CD4-positive, alpha-beta T cell treated with Interleukin-17A for 1 hour (primary cell): Measurements from ENCODE around the gene KCNIP4.

Experiments used
- DNase-seq: peaks from one replicate; pipeline ENCODE4 v3.0.0-alpha.2; 2020

KCNIP4 gene

DNA sequence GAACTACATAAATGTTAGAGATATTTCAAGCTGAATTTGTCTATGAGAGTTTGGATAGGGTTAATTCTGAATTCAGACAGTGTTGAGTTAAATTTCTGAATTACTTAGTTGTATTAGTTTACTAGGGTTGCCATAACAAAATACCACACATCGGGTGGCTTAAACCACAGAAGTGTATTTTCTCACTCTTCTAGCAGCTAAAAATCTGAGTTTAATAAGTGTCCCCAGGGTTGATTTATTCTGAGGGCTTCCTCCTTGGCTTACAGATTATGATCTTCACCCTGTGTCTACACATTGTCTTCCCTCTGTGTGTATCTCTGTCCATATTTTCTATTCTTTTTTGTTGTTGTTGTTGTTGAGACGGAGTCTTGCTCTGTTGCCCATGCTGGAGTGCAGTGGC, 929.8 kb downstream of the KCNIP4 start:
- no peak for DNase-seq

- no peak for DNase-seq
These were observed 935.1 kb downstream of the KCNIP4 start for GRCh38 chr4:21013501-21013900.

- no peak for DNase-seq
These were observed 935.7 kb downstream of the KCNIP4 start for GRCh38 chr4:21012851-21013331.

DNA sequence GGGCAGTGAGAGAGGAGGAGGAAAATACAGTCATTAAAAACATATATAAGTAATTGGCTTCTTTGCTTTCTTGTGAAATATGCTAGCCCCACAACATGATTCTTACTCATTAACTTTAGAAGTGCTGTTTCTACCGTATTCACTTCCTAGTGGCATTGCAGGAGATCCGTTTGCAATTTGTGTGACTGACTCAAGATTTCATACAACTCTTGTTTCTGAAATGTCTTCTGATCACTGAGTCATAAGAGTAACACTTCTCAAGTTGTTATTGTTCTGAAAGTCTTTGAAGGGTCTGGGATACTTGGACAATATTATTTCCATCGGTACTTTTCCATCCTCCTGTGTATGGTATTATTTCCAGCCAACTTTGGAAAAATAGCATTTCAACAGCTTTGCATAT, 937.5 kb downstream of the KCNIP4 start:
- no peak for DNase-seq

DNA sequence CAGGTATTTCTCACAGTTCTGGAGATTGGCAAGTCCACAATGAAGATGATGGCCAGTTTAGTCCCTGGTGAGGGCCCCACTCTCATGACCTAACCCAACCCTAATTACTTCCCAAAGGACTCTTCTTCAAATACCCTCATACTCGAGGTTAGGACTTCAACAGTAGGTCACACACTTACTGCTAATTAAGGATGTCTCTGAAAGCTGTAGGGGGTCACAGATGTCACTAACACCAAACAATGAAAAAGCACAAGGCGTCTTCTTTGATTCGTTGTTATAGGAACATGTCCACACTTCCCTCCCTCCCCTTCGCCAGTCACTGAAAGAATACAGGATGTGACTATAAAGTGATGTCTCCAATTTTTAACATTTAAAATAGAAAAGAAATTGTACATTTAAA, 938.6 kb downstream of the KCNIP4 start:
- no peak for DNase-seq

DNA sequence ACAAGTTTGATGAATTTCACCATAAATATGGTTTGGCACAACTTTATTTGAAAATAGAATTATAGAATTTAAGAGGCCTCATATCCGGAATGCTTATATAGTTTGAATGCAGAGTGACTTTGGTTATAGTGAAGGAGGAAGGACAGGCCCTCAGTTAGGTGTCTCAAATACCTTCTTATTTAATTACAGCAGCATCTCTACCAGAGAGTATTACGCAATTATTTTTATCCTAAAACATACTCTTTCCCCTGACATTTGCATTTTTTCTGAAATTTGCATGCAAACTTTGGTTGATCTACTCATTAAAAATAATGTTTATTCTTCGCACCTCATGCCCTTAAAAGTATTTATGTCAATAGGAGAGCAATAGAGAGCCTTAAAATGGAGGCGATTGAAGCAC, 942.9 kb downstream of the KCNIP4 start:
- DNase-seq, result no peak

GRCh38 chr4:21002976-21003375, 945.6 kb downstream of the KCNIP4 start:
- no peak for DNase-seq

- no peak for DNase-seq
These were observed 946.3 kb downstream of the KCNIP4 start for GRCh38 chr4:21002286-21002685.

GRCh38 chr4:21001490-21001889, 947.1 kb downstream of the KCNIP4 start:
- DNase-seq, result no peak

DNA sequence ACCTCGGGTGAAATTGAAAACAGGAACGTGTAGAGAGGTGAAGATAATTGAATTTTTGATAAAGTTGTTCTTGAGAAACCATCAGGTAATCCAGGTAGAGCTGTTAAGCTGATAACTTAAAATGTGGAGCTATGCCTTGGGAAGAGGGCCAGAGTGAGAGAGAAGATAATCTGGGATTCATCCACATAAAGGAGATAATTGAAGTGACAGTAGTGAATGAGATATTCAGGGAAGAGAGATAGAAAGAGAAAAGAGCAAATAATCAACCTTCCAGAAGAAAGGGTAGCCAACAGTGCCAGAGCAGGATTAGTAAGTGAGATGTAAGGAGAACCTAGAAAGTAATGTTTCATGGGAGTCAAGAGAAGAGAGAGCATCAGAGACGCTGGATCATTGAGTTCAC, 950.7 kb downstream of the KCNIP4 start:
- DNase-seq, result no peak

- no peak for DNase-seq
These were observed 953.0 kb downstream of the KCNIP4 start for GRCh38 chr4:20995610-20996009.

DNA sequence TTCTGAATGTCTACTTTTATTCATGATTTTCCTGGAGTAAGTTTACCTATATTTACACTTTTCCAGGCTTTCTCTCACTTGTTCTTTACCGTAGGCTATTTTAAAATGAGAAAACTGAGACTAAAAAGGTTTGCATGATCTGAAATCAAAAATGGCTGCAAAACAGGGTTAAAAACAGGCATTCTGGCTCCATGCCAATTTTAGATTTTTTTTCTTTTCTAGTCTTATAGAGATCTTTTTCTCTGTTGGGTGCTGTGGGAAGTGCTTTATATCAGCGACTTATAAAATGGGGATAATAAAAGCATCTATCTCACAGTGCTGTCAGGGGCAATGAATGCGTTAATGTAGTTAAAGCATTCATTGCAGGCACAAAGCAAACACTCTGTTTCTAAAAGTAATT, 953.6 kb downstream of the KCNIP4 start:
- no peak for DNase-seq

GRCh38 chr4:20992002-20992401, 956.6 kb downstream of the KCNIP4 start:
- no peak for DNase-seq

DNA sequence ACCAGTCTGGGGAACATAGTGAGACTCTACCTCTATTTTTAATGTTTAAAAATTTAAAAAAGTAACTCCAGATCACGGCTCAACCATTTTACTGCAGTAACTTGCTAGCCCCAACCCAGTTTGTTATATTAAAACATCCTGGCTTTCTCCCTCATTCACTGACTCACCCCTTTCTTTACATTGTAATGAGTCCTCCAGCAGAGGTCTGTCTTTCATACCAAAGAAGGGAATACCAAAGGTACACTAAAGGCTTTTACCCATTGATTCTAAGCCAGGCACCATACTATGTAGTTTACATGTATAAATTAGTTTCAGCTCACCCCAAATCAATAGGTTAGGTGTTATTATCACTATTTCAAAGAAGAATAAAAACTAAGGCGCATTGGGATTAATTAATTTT, 961.4 kb downstream of the KCNIP4 start:
- DNase-seq, result no peak

GRCh38 chr4:20984576-20984836, 964.1 kb downstream of the KCNIP4 start:
- no peak for DNase-seq

- no peak for DNase-seq
These were observed 964.6 kb downstream of the KCNIP4 start for GRCh38 chr4:20983763-20984575.

DNA sequence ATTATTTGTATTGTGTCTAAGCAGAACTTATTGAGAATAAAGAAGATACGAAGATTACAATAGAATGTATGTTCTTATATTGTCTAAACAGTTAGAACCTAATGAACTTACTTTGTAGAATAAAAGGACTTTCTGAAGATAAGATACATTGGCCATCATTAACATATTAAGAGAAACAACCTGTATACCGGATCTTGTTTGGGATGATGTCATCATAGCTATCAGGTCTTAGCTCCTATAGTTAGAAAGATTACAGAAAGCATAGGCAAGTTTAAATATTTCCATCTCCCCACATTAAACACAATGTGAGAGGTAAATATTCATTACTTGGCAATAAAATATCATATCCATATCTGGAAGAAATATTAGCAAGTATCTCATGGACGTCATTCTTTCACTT, 966.0 kb downstream of the KCNIP4 start:
- DNase-seq, result no peak

DNA sequence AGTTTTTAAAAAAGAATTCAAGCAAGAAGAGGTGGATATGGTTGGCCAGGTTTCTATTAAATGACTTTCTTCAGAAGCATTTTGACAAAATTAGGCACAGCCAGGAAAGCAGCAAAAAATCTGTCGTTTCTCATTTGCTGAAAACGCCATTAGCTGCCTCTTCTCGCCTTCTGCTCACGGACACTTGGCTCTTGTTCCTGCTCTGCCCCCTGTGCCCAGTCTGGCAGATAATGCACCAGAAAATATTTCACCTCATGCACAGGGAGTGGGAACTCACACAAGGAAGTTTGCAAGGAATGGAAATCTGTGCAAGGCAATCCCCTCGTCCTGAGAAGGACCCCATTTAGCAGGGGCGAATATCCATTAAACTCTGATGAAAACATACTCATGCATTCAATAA, 988.3 kb downstream of the KCNIP4 start:
- no peak for DNase-seq

GRCh38 chr4:20954541-20954940, 994.0 kb downstream of the KCNIP4 start:
- DNase-seq, result no peak

DNA sequence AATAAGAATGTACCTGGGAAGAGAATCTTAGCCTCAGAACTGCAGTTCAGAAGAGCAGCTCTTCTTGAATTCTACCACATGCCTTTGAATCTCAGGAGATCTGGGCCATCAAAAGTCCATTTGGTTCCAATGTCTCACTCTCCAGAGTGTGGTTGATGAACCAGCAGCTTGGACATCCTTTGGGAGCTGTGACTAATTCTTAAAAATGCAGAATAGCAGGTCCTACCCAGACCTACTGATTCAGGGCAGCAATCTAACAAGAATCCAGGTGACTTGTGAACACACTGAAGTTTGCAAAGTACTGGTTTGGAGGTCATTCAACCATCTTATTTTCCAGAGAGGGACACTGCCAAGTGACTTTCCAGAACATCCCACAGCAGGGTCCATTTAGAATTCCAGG, 1003.6 kb downstream of the KCNIP4 start:
- DNase-seq, result no peak

DNA sequence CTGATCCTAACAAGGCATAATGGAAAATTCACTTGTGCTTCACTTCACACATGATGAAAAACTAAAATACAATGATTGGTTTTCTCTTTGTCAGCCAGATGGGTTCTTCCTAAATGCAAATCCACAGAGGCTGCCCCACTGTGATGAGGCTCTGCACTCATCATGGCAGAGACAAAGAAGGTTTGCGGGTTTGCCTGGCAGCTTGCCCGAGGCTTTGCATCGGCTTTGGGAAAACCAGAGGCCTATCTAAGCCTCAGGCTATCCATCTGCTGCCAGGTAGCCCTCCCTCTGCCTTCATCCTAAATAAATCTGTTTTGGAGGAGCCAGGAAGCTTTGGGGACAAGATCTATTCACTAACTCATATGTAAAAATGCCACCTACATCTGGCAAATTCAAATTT, 1004.1 kb downstream of the KCNIP4 start:
- DNase-seq, result no peak

GRCh38 chr4:20938204-20938603, 1010.4 kb downstream of the KCNIP4 start:
- DNase-seq, result no peak

DNA sequence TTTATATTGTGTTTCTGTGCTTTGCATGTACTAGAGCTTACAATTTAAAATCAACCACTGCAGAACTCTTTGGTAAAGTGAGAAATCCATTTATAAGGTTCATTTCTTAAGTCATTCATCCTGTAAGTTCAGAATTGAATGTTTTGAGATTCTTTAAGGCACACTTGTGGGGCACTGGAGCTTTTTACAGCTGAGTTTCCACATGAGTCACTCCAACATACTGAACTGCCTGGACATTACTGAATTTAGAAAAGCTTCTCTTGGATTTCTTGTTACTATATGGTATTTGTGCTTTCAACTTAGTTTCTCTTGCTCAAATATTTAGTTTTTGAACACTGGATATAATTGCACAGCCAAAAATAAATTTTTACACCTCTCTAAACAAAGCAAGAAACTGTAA, 1022.0 kb downstream of the KCNIP4 start:
- DNase-seq, result no peak

- no peak for DNase-seq
These were observed 1023.4 kb downstream of the KCNIP4 start for GRCh38 chr4:20925176-20925575.

DNA sequence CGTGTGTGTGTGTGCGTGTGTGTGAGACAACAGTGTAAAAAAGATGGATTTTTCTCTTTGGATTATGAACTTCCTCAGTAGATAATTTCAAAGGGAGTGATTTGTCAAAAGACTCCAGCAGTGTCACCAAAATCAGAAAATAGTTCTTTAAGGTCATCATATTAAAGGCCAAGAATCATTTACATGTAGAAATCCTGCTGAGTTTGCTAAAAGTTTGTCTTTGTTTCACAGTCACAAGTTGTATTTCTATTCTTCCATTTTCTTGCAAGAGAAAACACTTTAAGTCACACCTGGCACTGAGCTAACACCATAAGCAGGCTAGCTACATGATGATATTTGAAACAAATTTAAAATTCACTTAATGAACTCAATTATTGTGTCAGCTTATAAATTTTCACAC, 1025.6 kb downstream of the KCNIP4 start:
- no peak for DNase-seq
